HepG2 (cell line): ENCODE measurements around the gene CYP26A1. TPM values are rescaled to one million over a fixed set of nuclear protein-coding genes. Genes with fewer than 3 reads are reported as not detected.

Experiments used
- BRD4 ChIP-seq: sonication (generic); formaldehyde crosslinking; IDR thresholded peaks from 2 replicates; pipeline ENCODE4 v1.4.0; 2020; ENCODE audit warnings: missing genetic modification reagents
- HMGA1 ChIP-seq: sonication (generic); formaldehyde crosslinking; conservative IDR thresholded peaks from 2 replicates; pipeline ENCODE4 v1.4.0; 2020; ENCODE audit warnings: missing genetic modification reagents
- HNRNPH1 ChIP-seq: fragments of 200-400 bp; formaldehyde crosslinking; optimal IDR thresholded peaks from 2 replicates; pipeline ENCODE3; 2017; ENCODE audit warnings: mild to moderate bottlenecking, low read depth, low read length
- KAT2B ChIP-seq: fragments of 150-350 bp; IDR thresholded peaks from 2 replicates; pipeline ENCODE4 v1.6.1; 2014; ENCODE audit warnings: low read depth, low read length, borderline replicate concordance
- KLF15 ChIP-seq: sonication (generic); formaldehyde crosslinking; IDR thresholded peaks from 2 replicates; pipeline ENCODE4 v1.8.1; 2023; ENCODE audit warnings: borderline replicate concordance, mild to moderate bottlenecking, inconsistent platforms, missing genetic modification reagents, mixed read lengths
- MXD1 ChIP-seq: sonication (generic); formaldehyde crosslinking; IDR thresholded peaks from 2 replicates; pipeline ENCODE4 v1.4.0; 2020; ENCODE audit warnings: mild to moderate bottlenecking, missing genetic modification reagents
- PHF21A ChIP-seq: sonication (generic); formaldehyde crosslinking; IDR thresholded peaks from 2 replicates; pipeline ENCODE4 v1.5.0; 2020; ENCODE audit warnings: mild to moderate bottlenecking, missing genetic modification reagents
- PHF5A ChIP-seq: IDR thresholded peaks from one replicate; pipeline ENCODE4 v1.6.1; 2018; ENCODE audit warnings: low read depth, missing genetic modification reagents; ENCODE audit not compliant: unreplicated experiment
- POLR2AphosphoS2 ChIP-seq: IDR thresholded peaks from 2 replicates; pipeline ENCODE4 v1.6.1; 2011; ENCODE audit warnings: low read depth, low read length, improper control_type of control experiment
- PRPF4 ChIP-seq: fragments of 200-400 bp; formaldehyde crosslinking; IDR thresholded peaks from 2 replicates; pipeline ENCODE4 v1.6.1; 2016; ENCODE audit warnings: low read length, low read depth; ENCODE audit not compliant: poor library complexity, severe bottlenecking
- SCMH1 ChIP-seq: sonication (generic); formaldehyde crosslinking; IDR thresholded peaks from 2 replicates; pipeline ENCODE4 v1.9.0; 2021; ENCODE audit warnings: missing genetic modification reagents, mild to moderate bottlenecking, borderline replicate concordance
- SMC3 ChIP-seq: IDR thresholded peaks from 2 replicates; pipeline ENCODE4 v1.6.1; 2011; ENCODE audit warnings: low read length, improper control_type of control experiment
- SOX13 ChIP-seq, 3 experiments: fragments of 450-650 bp in 1 of 3; sonication (generic) in 1 of 3; formaldehyde crosslinking in 1 of 3; IDR thresholded peaks in 2 of 3; conservative IDR thresholded peaks in 1 of 3; 2 replicates each; pipeline versions ENCODE4 v1.5.0 to v1.6.1; 2016 to 2020; ENCODE audit warnings: antibody characterized with exemption in 1 of 3, mild to moderate bottlenecking in 1 of 3, missing compliant biosample characterization in 1 of 3, missing genetic modification reagents in 1 of 3, moderate library complexity in 1 of 3
- SP5 ChIP-seq: IDR thresholded peaks from 2 replicates; pipeline ENCODE4 v1.6.1; 2016; ENCODE audit warnings: low read depth, borderline replicate concordance
- TEAD2 ChIP-seq: sonication (generic); formaldehyde crosslinking; IDR thresholded peaks from 2 replicates; pipeline ENCODE4 v1.9.0; 2021; ENCODE audit warnings: missing genetic modification reagents
- THAP8 ChIP-seq: sonication (generic); formaldehyde crosslinking; IDR thresholded peaks from 2 replicates; pipeline ENCODE4 v1.5.1; 2020; ENCODE audit warnings: missing genetic modification reagents, mild to moderate bottlenecking, borderline replicate concordance
- YY1 ChIP-seq: IDR thresholded peaks from 2 replicates; pipeline ENCODE4 v1.6.1; 2011; ENCODE audit warnings: low read length, low read depth, moderate library complexity, mild to moderate bottlenecking; ENCODE audit not compliant: insufficient read depth, insufficient replicate concordance
- ZNF18 ChIP-seq: sonication (generic); formaldehyde crosslinking; IDR thresholded peaks from 2 replicates; pipeline ENCODE4 v1.8.0; 2022; ENCODE audit warnings: mild to moderate bottlenecking, missing genetic modification reagents; ENCODE audit not compliant: insufficient replicate concordance
- ZNF20 ChIP-seq: sonication (generic); formaldehyde crosslinking; IDR thresholded peaks from 2 replicates; pipeline ENCODE4 v1.4.0; 2020; ENCODE audit warnings: mild to moderate bottlenecking, moderate library complexity, missing genetic modification reagents
- ZNF251 ChIP-seq: sonication (generic); formaldehyde crosslinking; IDR thresholded peaks from 2 replicates; pipeline ENCODE4 v1.9.0; 2021; ENCODE audit warnings: mild to moderate bottlenecking, missing genetic modification reagents
- ZNF547 ChIP-seq: sonication (generic); formaldehyde crosslinking; IDR thresholded peaks from 2 replicates; pipeline ENCODE4 v1.5.1; 2020; ENCODE audit warnings: mild to moderate bottlenecking, missing genetic modification reagents
- polyA plus RNA-seq, 8 experiments: library from polyadenylated mRNA; depleted of rRNA in 3 of 8; stranded (reverse) in 7 of 8; unstranded in 1 of 8; fragments of >200 nt; fragmentation: Illumina TruSeq in 4 of 8; extraction: Trizol in 4 of 8; gene quantifications; 2 replicates each; pipeline versions ENCODE4 v1.2.1 to v1.2.3, GENCODE V29; 2011 to 2016; ENCODE audit warnings: low read depth in 4 of 8, missing spikeins in 1 of 8, mixed read lengths in 1 of 8; ENCODE audit not compliant: insufficient read depth in 1 of 8
- total RNA-seq, 5 experiments: library from RNA; depleted of rRNA; stranded (reverse); fragments of >200 nt; fragmentation: Illumina TruSeq; extraction: Trizol; gene quantifications; 2 replicates each; pipeline ENCODE4 v1.2.3, GENCODE V29; 2016; ENCODE audit warnings: low read depth in 1 of 5
- TF ChIP-seq, protein P1 (sequence below): sonication (generic); formaldehyde crosslinking; IDR thresholded peaks from 2 replicates; pipeline ENCODE4 v1.9.0; 2021; ENCODE audit warnings: missing genetic modification reagents, mild to moderate bottlenecking, borderline replicate concordance
- TF ChIP-seq, protein P2 (sequence below): sonication (generic); formaldehyde crosslinking; IDR thresholded peaks from 2 replicates; pipeline ENCODE4 v1.4.0; 2020; ENCODE audit warnings: missing genetic modification reagents, borderline replicate concordance
- TF ChIP-seq, protein P3 (sequence below): sonication (generic); formaldehyde crosslinking; IDR thresholded peaks from 2 replicates; pipeline ENCODE4 v1.5.0; 2020; ENCODE audit warnings: missing genetic modification reagents

The CYP26A1 gene
- total and polyA plus RNA-seq, 2 of the 13 experiments (the other 11 are each of a cell fraction or from before 2014, with no cell fraction given): 0.15 TPM; not detected in 1

DNA sequence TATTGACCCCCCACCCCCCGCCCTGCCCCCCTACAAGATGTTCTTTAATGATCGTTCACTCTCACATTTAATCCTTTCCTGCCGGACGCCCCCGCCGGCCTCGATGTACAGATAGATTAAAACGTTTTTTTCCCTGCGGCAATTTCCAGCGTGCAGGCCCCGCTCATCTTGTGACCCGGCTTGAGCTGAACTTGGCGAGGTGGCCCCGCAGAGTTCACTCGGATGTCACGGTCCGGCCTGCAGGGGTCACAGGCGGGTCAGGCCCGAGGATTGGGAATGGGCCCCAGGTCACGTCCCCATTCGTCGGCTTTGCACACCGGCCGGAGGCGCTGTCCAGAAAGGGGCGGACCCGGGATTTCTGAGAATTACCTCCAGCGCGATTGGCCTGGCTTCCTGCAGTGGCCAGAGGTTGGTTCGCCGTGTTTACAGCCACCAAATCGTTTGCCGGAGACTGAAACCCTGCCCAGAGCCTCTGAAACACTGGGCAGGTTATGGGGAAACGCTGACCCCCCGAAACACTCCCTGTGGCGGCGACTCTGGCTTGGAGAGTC lies 1.9 kb upstream of the CYP26A1 start (continued):
- TF ChIP-seq THAP8 (no peak), ZNF251 (no peak), HNRNPH1 (no peak), ZNF18 (CRISPR knock-in tag) (no peak), HMGA1 (CRISPR knock-in tag) (no peak), PHF21A (CRISPR knock-in tag) (peak; percentile 88), POLR2AphosphoS2 (no peak), SOX13 (IDR thresholded peaks at IDR 0.05) (no peak), SOX13 (CRISPR knock-in tag; conservative IDR thresholded peaks at IDR 0.05 in 1 of 2, IDR thresholded peaks at IDR 0.05 in 1 of 2) (peak in 1 of 2 experiments; percentile 38; a peak in 1 of 4 replicates), ZNF20 (CRISPR knock-in tag) (no peak), PRPF4 (no peak), YY1 (peak; percentile 37), KAT2B (no peak), BRD4 (CRISPR knock-in tag) (no peak), SCMH1 (no peak), KLF15 (no peak), SMC3 (no peak), MXD1 (no peak), SP5 (CRISPR knock-in tag) (peak; percentile 53; the same call in 1 of the 2 replicates), TEAD2 (no peak), ZNF547 (CRISPR knock-in tag) (no peak), PHF5A (CRISPR knock-in tag) (no peak)
- TF ChIP-seq, protein P1, sequence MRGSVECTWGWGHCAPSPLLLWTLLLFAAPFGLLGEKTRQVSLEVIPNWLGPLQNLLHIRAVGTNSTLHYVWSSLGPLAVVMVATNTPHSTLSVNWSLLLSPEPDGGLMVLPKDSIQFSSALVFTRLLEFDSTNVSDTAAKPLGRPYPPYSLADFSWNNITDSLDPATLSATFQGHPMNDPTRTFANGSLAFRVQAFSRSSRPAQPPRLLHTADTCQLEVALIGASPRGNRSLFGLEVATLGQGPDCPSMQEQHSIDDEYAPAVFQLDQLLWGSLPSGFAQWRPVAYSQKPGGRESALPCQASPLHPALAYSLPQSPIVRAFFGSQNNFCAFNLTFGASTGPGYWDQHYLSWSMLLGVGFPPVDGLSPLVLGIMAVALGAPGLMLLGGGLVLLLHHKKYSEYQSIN: no peak
- TF ChIP-seq, protein P2, sequence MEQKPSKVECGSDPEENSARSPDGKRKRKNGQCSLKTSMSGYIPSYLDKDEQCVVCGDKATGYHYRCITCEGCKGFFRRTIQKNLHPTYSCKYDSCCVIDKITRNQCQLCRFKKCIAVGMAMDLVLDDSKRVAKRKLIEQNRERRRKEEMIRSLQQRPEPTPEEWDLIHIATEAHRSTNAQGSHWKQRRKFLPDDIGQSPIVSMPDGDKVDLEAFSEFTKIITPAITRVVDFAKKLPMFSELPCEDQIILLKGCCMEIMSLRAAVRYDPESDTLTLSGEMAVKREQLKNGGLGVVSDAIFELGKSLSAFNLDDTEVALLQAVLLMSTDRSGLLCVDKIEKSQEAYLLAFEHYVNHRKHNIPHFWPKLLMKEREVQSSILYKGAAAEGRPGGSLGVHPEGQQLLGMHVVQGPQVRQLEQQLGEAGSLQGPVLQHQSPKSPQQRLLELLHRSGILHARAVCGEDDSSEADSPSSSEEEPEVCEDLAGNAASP (CRISPR knock-in tag): peak; percentile 95
- TF ChIP-seq, protein P3, sequence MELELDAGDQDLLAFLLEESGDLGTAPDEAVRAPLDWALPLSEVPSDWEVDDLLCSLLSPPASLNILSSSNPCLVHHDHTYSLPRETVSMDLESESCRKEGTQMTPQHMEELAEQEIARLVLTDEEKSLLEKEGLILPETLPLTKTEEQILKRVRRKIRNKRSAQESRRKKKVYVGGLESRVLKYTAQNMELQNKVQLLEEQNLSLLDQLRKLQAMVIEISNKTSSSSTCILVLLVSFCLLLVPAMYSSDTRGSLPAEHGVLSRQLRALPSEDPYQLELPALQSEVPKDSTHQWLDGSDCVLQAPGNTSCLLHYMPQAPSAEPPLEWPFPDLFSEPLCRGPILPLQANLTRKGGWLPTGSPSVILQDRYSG (CRISPR knock-in tag): no peak
